ENCODE data around the gene LSM3. TPM values are rescaled to one million over a fixed set of nuclear protein-coding genes. Genes with fewer than 3 reads are reported as not detected.

LSM3 gene
- total and polyA plus RNA-seq, 4 experiments from 2014 or later, result 7.2 to 30.7 (median 15.1) TPM

DNA sequence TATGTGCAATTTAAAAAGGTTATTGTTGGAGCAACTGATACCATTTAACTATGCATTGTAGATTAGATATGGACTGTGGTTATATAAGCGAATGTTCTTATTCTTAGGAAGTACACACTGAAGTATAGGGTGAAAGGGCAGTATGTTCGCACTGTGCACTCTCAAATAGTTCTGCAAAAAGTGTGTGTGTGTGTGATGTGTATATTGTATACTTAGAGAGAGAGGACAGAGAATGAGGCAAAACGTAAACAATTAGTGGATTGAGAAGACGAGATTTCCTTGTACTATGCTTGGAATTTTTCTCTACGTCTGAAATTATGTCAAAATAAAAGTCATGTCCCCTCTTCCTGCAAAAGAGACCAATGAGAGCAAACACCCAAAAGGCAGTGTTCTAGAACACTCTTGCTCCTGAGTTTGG, 30.4 kb downstream of the LSM3 start:
- Histone ChIP-seq H3K36me3 (ENCODE audit: insufficient read depth, low read length) (no peaks in the 10 kb centered on the region), H3K27me3 (ENCODE audit: insufficient read depth, low read length) (no peaks in the 10 kb centered on the region), H3K4me1 (ENCODE audit: insufficient read depth, low read length) (no peaks in the 10 kb centered on the region), H3K4me3 (ENCODE audit: low read length in 2 of 2) (no peak overlapping the region), H3K27ac (ENCODE audit: low read depth, low read length) (no peak overlapping the region), H3K9me3 (ENCODE audit: control insufficient read depth in 1 of 2, low read length in 2 of 2) (no peaks in the 10 kb centered on the region)
- DNase-seq, result no peak
- no peak overlapping the region for H3K4me3 Mint-ChIP-seq
- no peak overlapping the region for H3K27ac Mint-ChIP-seq
- ChIA-PET POLR2A (ENCODE audit: partially characterized antibody) (no interaction called here), CTCF (ENCODE audit: partially characterized antibody) (interaction anchor here (1.2 kb wide), 1 partner anchor 12 kb away, joined by 3 read pairs; no protein-coding TSS in a partner anchor)
- no peaks in the 10 kb centered on the region for H3K4me1 Mint-ChIP-seq
- no peaks in the 10 kb centered on the region for H3K27me3 Mint-ChIP-seq
- no peaks in the 10 kb centered on the region for H3K9me3 Mint-ChIP-seq
- intact Hi-C loops (cut with micrococcal nuclease), result no loop called here
- H3K36me3 Mint-ChIP-seq, result no peaks in the 10 kb centered on the region

- no peaks in the 10 kb centered on the region for H3K9me3 Mint-ChIP-seq
Observed at GRCh38 chr3:14209581-14210289, 31.1 kb downstream of the LSM3 start.

GRCh38 chr3:14210290-14210688, 31.7 kb downstream of the LSM3 start:
- intact Hi-C loops (cut with micrococcal nuclease), result no loop called here
- no peaks in the 10 kb centered on the region for H3K36me3 Mint-ChIP-seq
- Histone ChIP-seq H3K36me3 (ENCODE audit: insufficient read depth, low read length) (no peaks in the 10 kb centered on the region), H3K4me3 (ENCODE audit: low read length in 2 of 2) (no peak overlapping the region), H3K9me3 (ENCODE audit: control insufficient read depth in 1 of 2, low read length in 2 of 2) (no peaks in the 10 kb centered on the region), H3K4me1 (ENCODE audit: insufficient read depth, low read length) (no peaks in the 10 kb centered on the region), H3K27ac (ENCODE audit: low read depth, low read length) (no peak overlapping the region), H3K27me3 (ENCODE audit: insufficient read depth, low read length) (no peaks in the 10 kb centered on the region)
- no peaks in the 10 kb centered on the region for H3K27me3 Mint-ChIP-seq
- no peak overlapping the region for H3K27ac Mint-ChIP-seq
- DNase-seq, result no peak
- H3K9me3 Mint-ChIP-seq, result no peaks in the 10 kb centered on the region
- CTCF ChIA-PET (ENCODE audit: partially characterized antibody), result interaction anchor here (0.9 to 1.4 kb wide), 3 partner anchors 9 to 13 kb away, joined by 3 to 5 read pairs (median 3); no protein-coding TSS in a partner anchor
- POLR2A ChIA-PET (ENCODE audit: partially characterized antibody), result no interaction called here
- no peak overlapping the region for H3K4me3 Mint-ChIP-seq
- no peaks in the 10 kb centered on the region for H3K4me1 Mint-ChIP-seq

More at GRCh38 chr3:14209581-14210289, 31.1 kb downstream of the LSM3 start:
- Histone ChIP-seq H3K9me3 (ENCODE audit: control insufficient read depth in 1 of 2, low read length in 2 of 2) (no peaks in the 10 kb centered on the region), H3K36me3 (ENCODE audit: insufficient read depth, low read length) (no peaks in the 10 kb centered on the region), H3K4me3 (ENCODE audit: low read length in 2 of 2) (no peak overlapping the region), H3K27me3 (ENCODE audit: insufficient read depth, low read length) (no peaks in the 10 kb centered on the region), H3K27ac (ENCODE audit: low read depth, low read length) (no peak overlapping the region), H3K4me1 (ENCODE audit: insufficient read depth, low read length) (no peaks in the 10 kb centered on the region)
- ChIA-PET CTCF (ENCODE audit: partially characterized antibody) (interaction anchor here (0.9 to 1.4 kb wide), 3 partner anchors 9 to 13 kb away, joined by 3 to 5 read pairs (median 3); no protein-coding TSS in a partner anchor), POLR2A (ENCODE audit: partially characterized antibody) (no interaction called here)
- H3K4me1 Mint-ChIP-seq, result no peaks in the 10 kb centered on the region
- no peak for DNase-seq
- H3K27ac Mint-ChIP-seq, result no peak overlapping the region
- H3K27me3 Mint-ChIP-seq, result no peaks in the 10 kb centered on the region
- H3K36me3 Mint-ChIP-seq, result no peaks in the 10 kb centered on the region
- H3K4me3 Mint-ChIP-seq, result no peak overlapping the region
- intact Hi-C loops (cut with micrococcal nuclease), result no loop called here

GRCh38 chr3:14210843-14211594, 32.4 kb downstream of the LSM3 start:
- H3K27me3 Mint-ChIP-seq, result no peaks in the 10 kb centered on the region
- intact Hi-C loops (cut with micrococcal nuclease), result no loop called here
- H3K4me3 ChIP-seq (ENCODE audit: low read length in 2 of 2), result no peak overlapping the region
- H3K9me3 ChIP-seq (ENCODE audit: control insufficient read depth in 1 of 2, low read length in 2 of 2), result no peaks in the 10 kb centered on the region
- H3K27ac Mint-ChIP-seq, result no peak overlapping the region
- H3K4me3 Mint-ChIP-seq, result no peak overlapping the region
- no peaks in the 10 kb centered on the region for H3K36me3 ChIP-seq (ENCODE audit: insufficient read depth, low read length)
- H3K4me1 ChIP-seq (ENCODE audit: insufficient read depth, low read length), result no peaks in the 10 kb centered on the region
- no peaks in the 10 kb centered on the region for H3K36me3 Mint-ChIP-seq
- H3K4me1 Mint-ChIP-seq, result no peaks in the 10 kb centered on the region
- no peaks in the 10 kb centered on the region for H3K27me3 ChIP-seq (ENCODE audit: insufficient read depth, low read length)
- DNase-seq, result no peak
- CTCF ChIA-PET (ENCODE audit: partially characterized antibody), result interaction anchor here (0.9 to 1.4 kb wide), 2 partner anchors 8 to 10 kb away, joined by 3 to 5 read pairs; no protein-coding TSS in a partner anchor
- H3K9me3 Mint-ChIP-seq, result no peaks in the 10 kb centered on the region
- no peak overlapping the region for H3K27ac ChIP-seq (ENCODE audit: low read depth, low read length)
- POLR2A ChIA-PET (ENCODE audit: partially characterized antibody), result no interaction called here

DNA sequence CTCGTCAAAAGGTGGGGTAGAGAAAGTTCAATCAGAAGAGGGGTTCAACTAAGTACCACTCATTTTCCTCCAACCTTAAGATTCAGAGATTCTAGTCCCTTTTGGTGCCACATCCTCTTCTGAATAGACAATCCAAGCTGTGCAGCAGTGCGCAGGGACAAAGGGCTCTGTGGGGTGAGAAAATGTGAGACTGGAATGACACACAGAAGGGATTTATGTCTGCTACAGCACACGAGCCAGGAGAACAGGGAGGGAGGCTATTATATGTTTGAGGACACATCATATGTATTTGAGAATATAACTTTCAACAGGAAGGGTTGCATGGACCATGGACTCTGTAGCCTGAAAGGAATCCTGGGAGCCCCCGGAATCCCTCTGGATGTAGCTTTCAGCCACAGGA, 33.0 kb downstream of the LSM3 start:
- H3K9me3 Mint-ChIP-seq, result no peaks in the 10 kb centered on the region
- no peaks in the 10 kb centered on the region for H3K27me3 Mint-ChIP-seq
- Histone ChIP-seq H3K4me1 (ENCODE audit: insufficient read depth, low read length) (no peaks in the 10 kb centered on the region), H3K9me3 (ENCODE audit: control insufficient read depth in 1 of 2, low read length in 2 of 2) (no peaks in the 10 kb centered on the region), H3K36me3 (ENCODE audit: insufficient read depth, low read length) (no peaks in the 10 kb centered on the region), H3K4me3 (ENCODE audit: low read length in 2 of 2) (no peak overlapping the region), H3K27me3 (ENCODE audit: insufficient read depth, low read length) (no peaks in the 10 kb centered on the region), H3K27ac (ENCODE audit: low read depth, low read length) (no peak overlapping the region)
- H3K36me3 Mint-ChIP-seq, result no peaks in the 10 kb centered on the region
- ChIA-PET POLR2A (ENCODE audit: partially characterized antibody) (no interaction called here), CTCF (ENCODE audit: partially characterized antibody) (interaction anchor here (0.7 to 9.2 kb wide), 2 partner anchors 8 to 315 kb away, joined by 3 to 75 read pairs; no protein-coding TSS in a partner anchor)
- H3K4me3 Mint-ChIP-seq, result no peak overlapping the region
- intact Hi-C loops (cut with micrococcal nuclease), result no loop called here
- no peak overlapping the region for H3K27ac Mint-ChIP-seq
- peaks cover 0 to 6% (median 0%) of the 10 kb centered on the region in 4 donors for H3K4me1 Mint-ChIP-seq
- DNase-seq, result no peak

- no peak for DNase-seq
- Mint-ChIP-seq H3K4me3 (no peak overlapping the region), H3K9me3 (no peaks in the 10 kb centered on the region), H3K27ac (no peak overlapping the region), H3K4me1 (peaks cover 0 to 10% (median 0%) of the 10 kb centered on the region in 4 donors), H3K27me3 (no peaks in the 10 kb centered on the region), H3K36me3 (no peaks in the 10 kb centered on the region)
- H3K27me3 ChIP-seq (ENCODE audit: insufficient read depth, low read length), result no peaks in the 10 kb centered on the region
- H3K27ac ChIP-seq (ENCODE audit: low read depth, low read length), result no peak overlapping the region
- no peaks in the 10 kb centered on the region for H3K36me3 ChIP-seq (ENCODE audit: insufficient read depth, low read length)
- no peaks in the 10 kb centered on the region for H3K9me3 ChIP-seq (ENCODE audit: control insufficient read depth in 1 of 2, low read length in 2 of 2)
- ChIA-PET POLR2A (ENCODE audit: partially characterized antibody) (no interaction called here), CTCF (ENCODE audit: partially characterized antibody) (interaction anchor here (0.7 to 9.2 kb wide), 4 partner anchors 8 to 316 kb away, joined by 3 to 75 read pairs (median 6); no protein-coding TSS in a partner anchor)
- intact Hi-C loops (cut with micrococcal nuclease), result no loop called here
- no peaks in the 10 kb centered on the region for H3K4me1 ChIP-seq (ENCODE audit: insufficient read depth, low read length)
- no peak overlapping the region for H3K4me3 ChIP-seq (ENCODE audit: low read length in 2 of 2)
Observed at GRCh38 chr3:14212032-14212431, 33.4 kb downstream of the LSM3 start.

- no peaks in the 10 kb centered on the region for H3K36me3 ChIP-seq (ENCODE audit: insufficient read depth, low read length)
- no peak overlapping the region for H3K4me3 ChIP-seq (ENCODE audit: low read length in 2 of 2)
- Mint-ChIP-seq H3K36me3 (no peaks in the 10 kb centered on the region), H3K4me3 (no peak overlapping the region), H3K9me3 (no peaks in the 10 kb centered on the region), H3K4me1 (peaks cover 0 to 17% (median 0%) of the 10 kb centered on the region in 4 donors), H3K27me3 (no peaks in the 10 kb centered on the region), H3K27ac (no peak overlapping the region)
- H3K27me3 ChIP-seq (ENCODE audit: insufficient read depth, low read length), result no peaks in the 10 kb centered on the region
- DNase-seq, result no peak
- POLR2A ChIA-PET (ENCODE audit: partially characterized antibody), result interaction anchor here (1.0 kb wide), 1 partner anchor 220 kb away, joined by 3 read pairs; no protein-coding TSS in a partner anchor
- no peaks in the 10 kb centered on the region for H3K9me3 ChIP-seq (ENCODE audit: control insufficient read depth in 1 of 2, low read length in 2 of 2)
- no peak overlapping the region for H3K27ac ChIP-seq (ENCODE audit: low read depth, low read length)
- CTCF ChIA-PET (ENCODE audit: partially characterized antibody), result interaction anchor here (0.6 to 9.2 kb wide), 4 partner anchors 10 to 317 kb away, joined by 3 to 75 read pairs (median 6); no protein-coding TSS in a partner anchor
- intact Hi-C loops (cut with micrococcal nuclease), result no loop called here
- H3K4me1 ChIP-seq (ENCODE audit: insufficient read depth, low read length), result no peaks in the 10 kb centered on the region
Observed at GRCh38 chr3:14213066-14213774, 34.6 kb downstream of the LSM3 start.
